ENCODE data around the gene DEAF1. TPM values are rescaled to one million over a fixed set of nuclear protein-coding genes. Genes with fewer than 3 reads are reported as not detected.
"Not testable (repeated sequence)": the region's sequence is repeated elsewhere in the genome, so short reads cannot be mapped to it uniquely, and the experiment has no call there.

Gene DEAF1
- total RNA-seq, 4 donors from 2014 or later: 31.1 to 57.0 (median 39.6) TPM

DNA sequence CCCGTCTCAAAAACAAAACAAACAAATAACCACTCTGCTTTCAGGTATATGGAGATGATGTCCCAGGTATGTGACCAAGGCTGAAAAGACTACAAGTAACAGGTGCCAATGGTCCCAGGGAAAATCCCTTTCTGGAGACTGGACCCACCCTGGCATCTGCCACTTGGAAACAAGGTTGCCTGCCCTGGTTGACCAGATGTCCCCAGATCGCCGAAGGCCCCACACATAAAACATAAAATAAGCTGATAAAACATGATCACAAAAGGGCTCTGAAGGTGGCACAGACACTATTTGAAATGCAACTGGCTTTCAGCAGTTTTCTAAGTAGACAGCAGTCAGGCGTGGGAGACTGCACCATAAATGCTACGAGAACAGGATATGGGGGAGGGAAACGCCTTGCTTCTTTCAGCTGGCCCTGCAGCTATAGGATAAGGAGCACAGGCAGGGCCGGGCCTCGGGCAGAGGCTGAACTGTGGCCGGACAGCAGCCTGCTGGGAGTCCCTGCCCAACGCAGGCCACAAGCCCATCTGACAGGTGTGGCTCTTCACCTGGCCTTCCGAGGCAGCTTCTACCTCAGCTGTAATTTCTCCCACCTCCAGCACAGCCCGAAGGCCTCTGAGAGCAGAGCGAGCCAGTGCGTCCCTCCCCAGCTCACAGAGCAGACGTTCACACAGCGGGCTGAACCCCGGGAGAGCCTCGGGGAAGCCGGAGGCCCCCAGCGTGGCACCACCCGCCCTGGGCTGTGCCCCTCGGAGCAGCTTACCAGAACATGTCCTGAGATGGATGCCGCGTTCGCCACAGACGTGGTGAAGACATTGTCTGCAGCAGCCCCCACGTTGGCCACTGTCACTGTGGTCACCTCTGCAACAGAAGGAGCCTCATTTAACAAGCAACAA lies 4.0 kb downstream of the DEAF1 start:
- no peak for DNase-seq (ENCODE audit: low spot score in 2 of 2)
- intact Hi-C loops (cut with DNase I; ENCODE audit: low total_unique reads): no loop called here
- TF ChIP-seq, protein P1, sequence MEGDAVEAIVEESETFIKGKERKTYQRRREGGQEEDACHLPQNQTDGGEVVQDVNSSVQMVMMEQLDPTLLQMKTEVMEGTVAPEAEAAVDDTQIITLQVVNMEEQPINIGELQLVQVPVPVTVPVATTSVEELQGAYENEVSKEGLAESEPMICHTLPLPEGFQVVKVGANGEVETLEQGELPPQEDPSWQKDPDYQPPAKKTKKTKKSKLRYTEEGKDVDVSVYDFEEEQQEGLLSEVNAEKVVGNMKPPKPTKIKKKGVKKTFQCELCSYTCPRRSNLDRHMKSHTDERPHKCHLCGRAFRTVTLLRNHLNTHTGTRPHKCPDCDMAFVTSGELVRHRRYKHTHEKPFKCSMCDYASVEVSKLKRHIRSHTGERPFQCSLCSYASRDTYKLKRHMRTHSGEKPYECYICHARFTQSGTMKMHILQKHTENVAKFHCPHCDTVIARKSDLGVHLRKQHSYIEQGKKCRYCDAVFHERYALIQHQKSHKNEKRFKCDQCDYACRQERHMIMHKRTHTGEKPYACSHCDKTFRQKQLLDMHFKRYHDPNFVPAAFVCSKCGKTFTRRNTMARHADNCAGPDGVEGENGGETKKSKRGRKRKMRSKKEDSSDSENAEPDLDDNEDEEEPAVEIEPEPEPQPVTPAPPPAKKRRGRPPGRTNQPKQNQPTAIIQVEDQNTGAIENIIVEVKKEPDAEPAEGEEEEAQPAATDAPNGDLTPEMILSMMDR (IDR thresholded peaks at IDR 0.05): no peak
- no peak for TF ChIP-seq POLR2A (IDR thresholded peaks at IDR 0.05)
- no peak overlapping the region for H3K4me3 ChIP-seq (ENCODE audit: low read depth, poor library complexity, severe bottlenecking)
- 86 to 88% methylated on average over 24 to 27 of the region's 27 CpGs for WGBS, 2 donors

GRCh38 chr11:690244-690643 lies 4.8 kb downstream of the DEAF1 start:
- WGBS, 2 donors: 97% methylated on average over 3 of the region's 3 CpGs
- H3K4me3 ChIP-seq (ENCODE audit: low read depth, poor library complexity, severe bottlenecking); DNase-seq (ENCODE audit: low spot score in 2 of 2); intact Hi-C loops (cut with DNase I; ENCODE audit: low total_unique reads): not testable (repeated sequence)

DNA sequence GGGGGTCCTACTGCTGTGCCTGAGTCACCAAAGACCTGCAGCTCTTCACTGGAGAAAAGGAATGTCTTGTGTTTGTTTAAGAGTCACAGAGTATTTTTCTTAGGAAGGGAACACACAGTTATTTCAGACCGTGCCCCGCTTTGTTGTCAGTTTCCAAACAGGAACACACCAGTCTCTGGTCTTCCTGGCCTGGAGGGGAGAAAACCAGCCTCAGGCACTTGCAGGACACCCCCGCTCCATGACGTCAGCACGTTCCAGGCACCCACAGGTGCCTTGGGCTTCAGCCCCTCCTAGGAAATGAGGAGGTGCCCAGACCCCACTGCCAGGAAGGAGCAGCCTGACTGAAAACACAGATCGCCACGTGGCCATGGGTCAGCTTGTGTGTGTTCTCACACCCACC lies 5.4 kb downstream of the DEAF1 start:
- intact Hi-C loops (cut with DNase I; ENCODE audit: low total_unique reads): no loop called here
- TF ChIP-seq, protein P1 (IDR thresholded peaks at IDR 0.05): no peak
- TF ChIP-seq POLR2A (IDR thresholded peaks at IDR 0.05): no peak
- 74 to 87% methylated on average over 5 to 7 of the region's 7 CpGs for whole genome bisulfite sequencing, 2 donors
- no peak overlapping the region for H3K4me3 ChIP-seq (ENCODE audit: low read depth, poor library complexity, severe bottlenecking)
- no peak for DNase-seq (ENCODE audit: low spot score in 2 of 2)

- H3K4me3 ChIP-seq (ENCODE audit: low read depth, poor library complexity, severe bottlenecking): no peak overlapping the region
- WGBS, 2 donors: 77 to 87% methylated on average over 9 of the region's 9 CpGs
- intact Hi-C loops (cut with DNase I; ENCODE audit: low total_unique reads): no loop called here
- TF ChIP-seq POLR2A (IDR thresholded peaks at IDR 0.05): no peak
- TF ChIP-seq, protein P1 (IDR thresholded peaks at IDR 0.05): no peak
- DNase-seq (ENCODE audit: low spot score in 2 of 2): peak in 1 of 2 donors; percentile 83
These were observed 6.3 kb downstream of the DEAF1 start for GRCh38 chr11:688681-689080.

DNA sequence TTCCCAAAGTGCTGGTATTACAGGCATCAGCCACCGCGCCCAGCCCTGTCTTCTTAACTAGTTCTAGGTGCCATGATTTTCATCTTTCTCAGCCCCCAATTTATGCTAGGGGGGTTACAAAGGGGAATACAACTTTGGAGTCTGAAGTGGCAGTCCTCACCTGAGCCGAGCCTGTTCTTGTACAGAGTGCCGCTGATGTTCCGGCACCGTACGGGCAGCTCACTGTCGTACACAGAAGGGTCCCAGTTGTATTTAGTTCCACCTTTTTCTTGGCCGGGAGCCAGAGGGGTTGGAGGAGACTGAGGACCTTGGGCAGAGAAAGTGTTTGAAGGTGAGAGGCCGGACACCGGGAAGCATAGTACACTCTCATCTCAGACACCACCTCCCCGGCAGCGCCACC lies 7.3 kb downstream of the DEAF1 start:
- DNase-seq (ENCODE audit: low spot score in 2 of 2): no peak

More for the DNA sequence above, 7.3 kb downstream of the DEAF1 start:
- WGBS, 2 donors: 93% methylated on average over 13 of the region's 13 CpGs
- no peak overlapping the region for H3K4me3 ChIP-seq (ENCODE audit: low read depth, poor library complexity, severe bottlenecking)
- no peak for TF ChIP-seq POLR2A (IDR thresholded peaks at IDR 0.05)
- TF ChIP-seq, protein P1 (IDR thresholded peaks at IDR 0.05): no peak
- intact Hi-C loops (cut with DNase I; ENCODE audit: low total_unique reads): no loop called here

Measured in lower leg skin (tissue), 4 donors.